HAP-1 (cell line): Measurements from ENCODE around the gene KRT6C.

Experiments used
- DNase-seq, 2 experiments: peaks; one replicate each; pipeline ENCODE4 v3.0.0-alpha.2; 2016 to 2020; ENCODE audit warnings: low spot score in 2 of 2
- H3K27me3 ChIP-seq: fragments of 250-450 bp; sonication (Bioruptor Pico); 2 replicates; pipeline ENCODE4 v1.5.1; 2020; ENCODE audit warnings: low read depth, mild to moderate bottlenecking, moderate library complexity
- H3K36me3 ChIP-seq: fragments of 250-450 bp; sonication (Bioruptor Pico); replicated peaks from 2 replicates; pipeline ENCODE4 v1.5.1; 2020; ENCODE audit warnings: mild to moderate bottlenecking
- H3K4me1 ChIP-seq: fragments of 250-450 bp; sonication (Bioruptor Pico); 2 replicates; pipeline ENCODE4 v1.5.1; 2020; ENCODE audit warnings: mild to moderate bottlenecking
- H3K4me3 ChIP-seq: fragments of 250-450 bp; sonication (Bioruptor Pico); 2 replicates; pipeline ENCODE4 v1.5.1; 2020; ENCODE audit warnings: mild to moderate bottlenecking, moderate library complexity
- H3K9me3 ChIP-seq: fragments of 250-450 bp; sonication (Bioruptor Pico); 2 replicates; pipeline ENCODE4 v1.5.1; 2020; ENCODE audit warnings: mild to moderate bottlenecking, moderate library complexity
- in situ Hi-C: fragments of 300-500 bp; cut with MboI; formaldehyde crosslinking; loops from 3 replicates; pipeline ENCODE4 v1.14.3; 2020; ENCODE audit warnings: low sequenced_read_pairs, inconsistent platforms, mixed read lengths

KRT6C gene

GRCh38 chr12:52473768-52474167, at the start of gene KRT6C:
Gene KRT6C (minus strand): TSS chr12:52473805. CDS start chr12:52473737, 68 bp downstream.
- H3K36me3 ChIP-seq: no peaks in the 10 kb centered on the region
- no peak for DNase-seq
- no peaks in the 10 kb centered on the region for H3K9me3 ChIP-seq
- no peak within 1 kb of the TSS for H3K4me3 ChIP-seq
- H3K27me3 ChIP-seq: no peaks in the 10 kb centered on the region; the same call in 1 of the 2 replicates
- in situ Hi-C loops: no loop called here
- H3K4me1 ChIP-seq: no peaks in the 10 kb centered on the region

- in situ Hi-C loops: no loop called here
- Histone ChIP-seq H3K4me3 (no peak overlapping the region), H3K27me3 (peaks cover 12% of the 10 kb centered on the region), H3K9me3 (no peaks in the 10 kb centered on the region), H3K4me1 (no peaks in the 10 kb centered on the region), H3K36me3 (no peaks in the 10 kb centered on the region)
- no peak for DNase-seq
Observed at GRCh38 chr12:52522346-52523011, 48.9 kb upstream of the KRT6C start.

- no peaks in the 10 kb centered on the region for H3K4me1 ChIP-seq
- in situ Hi-C loops: no loop called here
Observed at GRCh38 chr12:52521568-52522266, 48.1 kb upstream of the KRT6C start.

GRCh38 chr12:52521175-52521567, 47.6 kb upstream of the KRT6C start:
- H3K9me3 ChIP-seq: no peaks in the 10 kb centered on the region
- no peaks in the 10 kb centered on the region for H3K36me3 ChIP-seq
- no peak for DNase-seq
- H3K27me3 ChIP-seq: peaks cover 12% of the 10 kb centered on the region
- no peaks in the 10 kb centered on the region for H3K4me1 ChIP-seq
- in situ Hi-C loops: no loop called here
- H3K4me3 ChIP-seq: no peak overlapping the region

More at GRCh38 chr12:52521568-52522266, 48.1 kb upstream of the KRT6C start:
- Histone ChIP-seq H3K9me3 (no peaks in the 10 kb centered on the region), H3K27me3 (peaks cover 12% of the 10 kb centered on the region), H3K4me3 (no peak overlapping the region), H3K36me3 (no peaks in the 10 kb centered on the region)
- DNase-seq: no peak

- Histone ChIP-seq H3K4me1 (no peaks in the 10 kb centered on the region), H3K36me3 (no peaks in the 10 kb centered on the region), H3K9me3 (no peaks in the 10 kb centered on the region), H3K27me3 (peaks cover 12% of the 10 kb centered on the region), H3K4me3 (no peak within 1 kb of the TSS)
- in situ Hi-C loops: no loop called here
- no peak for DNase-seq
Observed at GRCh38 chr12:52519826-52520662, 46.4 kb upstream of the KRT6C start, which contains the start of gene KRT5. Gene KRT5 (minus strand): TSS chr12:52520394. CDS start chr12:52520296, 98 bp downstream.

- Histone ChIP-seq H3K36me3 (no peaks in the 10 kb centered on the region), H3K4me3 (no peak overlapping the region), H3K27me3 (peaks cover 12% of the 10 kb centered on the region), H3K4me1 (no peaks in the 10 kb centered on the region), H3K9me3 (no peaks in the 10 kb centered on the region)
- in situ Hi-C loops: no loop called here
- no peak for DNase-seq
Observed at GRCh38 chr12:52519387-52519703, 45.7 kb upstream of the KRT6C start.

- peaks cover 12% of the 10 kb centered on the region for H3K27me3 ChIP-seq
Observed at GRCh38 chr12:52518574-52519386, 45.2 kb upstream of the KRT6C start.

GRCh38 chr12:52517888-52518287, 44.3 kb upstream of the KRT6C start:
- H3K4me1 ChIP-seq: no peaks in the 10 kb centered on the region

More at GRCh38 chr12:52518574-52519386, 45.2 kb upstream of the KRT6C start:
- Histone ChIP-seq H3K4me1 (no peaks in the 10 kb centered on the region), H3K4me3 (no peak overlapping the region), H3K36me3 (no peaks in the 10 kb centered on the region), H3K9me3 (no peaks in the 10 kb centered on the region)
- DNase-seq: no peak
- in situ Hi-C loops: no loop called here

GRCh38 chr12:52517005-52517835, 43.6 kb upstream of the KRT6C start:
- H3K27me3 ChIP-seq: peaks cover 17% of the 10 kb centered on the region
- no peaks in the 10 kb centered on the region for H3K9me3 ChIP-seq
- in situ Hi-C loops: no loop called here
- no peaks in the 10 kb centered on the region for H3K4me1 ChIP-seq
- H3K4me3 ChIP-seq: no peak overlapping the region
- DNase-seq: no peak
- H3K36me3 ChIP-seq: no peaks in the 10 kb centered on the region

More at GRCh38 chr12:52517888-52518287, 44.3 kb upstream of the KRT6C start:
- in situ Hi-C loops: no loop called here
- no peak for DNase-seq
- Histone ChIP-seq H3K27me3 (peaks cover 18% of the 10 kb centered on the region), H3K4me3 (no peak overlapping the region), H3K9me3 (no peaks in the 10 kb centered on the region), H3K36me3 (no peaks in the 10 kb centered on the region)

GRCh38 chr12:52515927-52516831, 42.6 kb upstream of the KRT6C start:
- H3K27me3 ChIP-seq: peaks cover 13% of the 10 kb centered on the region
- no peak for DNase-seq
- no peaks in the 10 kb centered on the region for H3K4me1 ChIP-seq
- H3K36me3 ChIP-seq: no peaks in the 10 kb centered on the region
- H3K4me3 ChIP-seq: no peak overlapping the region
- in situ Hi-C loops: no loop called here
- peaks cover 2% of the 10 kb centered on the region; the same call in 1 of the 2 replicates for H3K9me3 ChIP-seq

- Histone ChIP-seq H3K4me1 (no peaks in the 10 kb centered on the region), H3K9me3 (peaks cover 5% of the 10 kb centered on the region; the same call in 1 of the 2 replicates), H3K4me3 (no peak overlapping the region), H3K36me3 (no peaks in the 10 kb centered on the region), H3K27me3 (peaks cover 13% of the 10 kb centered on the region)
- in situ Hi-C loops: no loop called here
- DNase-seq: no peak
Observed at GRCh38 chr12:52515319-52515646, 41.7 kb upstream of the KRT6C start.
